Peyer's patch (tissue), 4 donors: ENCODE results near the gene TULP4.

ENCODE experiments used
- POLR2A ChIP-seq, 2 donors: fragments of 450-650 bp; IDR thresholded peaks; one replicate each; pipeline ENCODE4 v1.5.1; 2017; ENCODE audit warnings: antibody characterized with exemption in 2 of 2, mild to moderate bottlenecking in 2 of 2, moderate library complexity in 2 of 2
- TF ChIP-seq, protein P1 (sequence below), 6 experiments: fragments of 450-650 bp in 4 of 6; fragments of 200-600 bp in 2 of 6; sonication (generic) in 1 of 6; IDR thresholded peaks; one replicate each; pipeline ENCODE4 v1.5.1; 2017 to 2019; ENCODE audit warnings: antibody characterized with exemption in 6 of 6, mild to moderate bottlenecking in 3 of 6, moderate library complexity in 1 of 6

DNA sequence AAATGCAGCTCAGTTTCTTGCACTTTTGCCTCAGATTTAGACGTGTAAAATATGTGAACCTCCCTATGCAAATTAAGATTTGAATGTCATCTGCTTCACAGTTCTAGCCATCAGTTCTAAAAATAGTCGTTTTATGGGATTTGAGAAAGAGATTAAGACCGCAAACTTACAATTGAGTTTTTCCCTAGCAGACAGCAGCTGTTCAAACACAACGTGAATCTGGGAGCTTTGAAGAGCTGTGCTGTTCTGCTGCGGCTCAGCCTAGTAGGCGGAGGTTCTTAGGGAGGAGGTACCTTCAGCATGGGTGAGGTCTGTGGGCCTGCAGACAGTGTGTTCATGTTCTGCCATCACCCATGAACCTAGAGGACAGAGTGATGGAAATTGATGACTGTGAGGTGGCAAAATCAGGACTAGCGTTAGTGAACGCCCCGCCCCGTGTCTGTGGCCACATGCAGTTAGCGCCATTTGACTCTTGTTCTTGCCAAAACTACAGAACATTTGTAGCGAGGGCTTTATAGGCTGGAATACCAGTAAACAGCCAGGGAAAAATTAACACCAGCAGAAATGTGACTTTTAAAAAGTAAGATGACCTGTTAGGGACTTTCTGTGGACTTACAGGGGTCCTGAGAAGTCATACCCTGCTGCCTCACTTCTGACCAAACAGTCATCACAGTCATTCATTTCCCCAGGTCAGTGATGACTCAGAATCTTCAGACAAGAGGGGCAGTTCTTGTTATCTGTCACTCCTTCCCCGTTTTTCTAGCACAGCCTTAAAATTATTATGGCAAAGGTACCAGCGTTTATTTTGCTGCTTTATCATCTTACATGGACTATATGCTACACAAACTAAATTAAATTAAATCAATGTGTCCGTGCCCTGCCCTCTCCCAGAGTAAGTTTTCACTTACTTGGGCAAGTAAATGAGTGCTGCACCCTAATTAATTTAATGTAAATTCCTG lies 163.4 kb downstream of the TULP4 start:
- no peak for TF ChIP-seq POLR2A (IDR thresholded peaks at IDR 0.05)
- TF ChIP-seq, protein P1, sequence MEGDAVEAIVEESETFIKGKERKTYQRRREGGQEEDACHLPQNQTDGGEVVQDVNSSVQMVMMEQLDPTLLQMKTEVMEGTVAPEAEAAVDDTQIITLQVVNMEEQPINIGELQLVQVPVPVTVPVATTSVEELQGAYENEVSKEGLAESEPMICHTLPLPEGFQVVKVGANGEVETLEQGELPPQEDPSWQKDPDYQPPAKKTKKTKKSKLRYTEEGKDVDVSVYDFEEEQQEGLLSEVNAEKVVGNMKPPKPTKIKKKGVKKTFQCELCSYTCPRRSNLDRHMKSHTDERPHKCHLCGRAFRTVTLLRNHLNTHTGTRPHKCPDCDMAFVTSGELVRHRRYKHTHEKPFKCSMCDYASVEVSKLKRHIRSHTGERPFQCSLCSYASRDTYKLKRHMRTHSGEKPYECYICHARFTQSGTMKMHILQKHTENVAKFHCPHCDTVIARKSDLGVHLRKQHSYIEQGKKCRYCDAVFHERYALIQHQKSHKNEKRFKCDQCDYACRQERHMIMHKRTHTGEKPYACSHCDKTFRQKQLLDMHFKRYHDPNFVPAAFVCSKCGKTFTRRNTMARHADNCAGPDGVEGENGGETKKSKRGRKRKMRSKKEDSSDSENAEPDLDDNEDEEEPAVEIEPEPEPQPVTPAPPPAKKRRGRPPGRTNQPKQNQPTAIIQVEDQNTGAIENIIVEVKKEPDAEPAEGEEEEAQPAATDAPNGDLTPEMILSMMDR (IDR thresholded peaks at IDR 0.05), result no peak
